GM21619 (cell line): ENCODE measurements around the gene NECAP2.
"Not testable (repeated sequence)": the region's sequence is repeated elsewhere in the genome, so short reads cannot be mapped to it uniquely, and the experiment has no call there.

Experiments
- ATAC-seq: cut with Tn5 transposase; IDR thresholded peaks from one replicate; pipeline ENCODE4 v1.9.1; 2021; ENCODE audit not compliant: unreplicated experiment

Gene NECAP2

DNA sequence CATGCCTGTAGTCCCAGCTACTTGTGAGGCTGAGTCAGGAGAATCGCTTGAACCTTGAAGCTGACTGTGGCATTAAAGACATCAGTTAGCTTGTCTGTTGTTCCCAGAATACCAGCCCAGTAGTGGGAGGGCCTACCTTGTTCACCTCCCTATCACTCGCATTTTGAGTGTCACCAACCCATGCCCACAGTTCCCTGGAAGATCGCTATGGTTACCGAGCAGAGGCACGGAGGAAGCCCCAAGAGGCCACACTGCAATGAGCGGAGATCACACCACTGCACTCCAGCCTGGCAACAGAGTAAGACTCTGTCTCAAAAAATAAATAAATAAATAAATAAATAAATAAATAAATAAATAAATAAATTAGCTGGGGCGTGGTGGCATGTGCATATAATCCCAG, 52.4 kb downstream of the NECAP2 start:
- not testable (repeated sequence) for ATAC-seq

GRCh38 chr1:16493731-16494130, 53.2 kb downstream of the NECAP2 start:
- ATAC-seq, result not testable (repeated sequence)

GRCh38 chr1:16497474-16497904, 57.0 kb downstream of the NECAP2 start:
- ATAC-seq, result not testable (repeated sequence)

DNA sequence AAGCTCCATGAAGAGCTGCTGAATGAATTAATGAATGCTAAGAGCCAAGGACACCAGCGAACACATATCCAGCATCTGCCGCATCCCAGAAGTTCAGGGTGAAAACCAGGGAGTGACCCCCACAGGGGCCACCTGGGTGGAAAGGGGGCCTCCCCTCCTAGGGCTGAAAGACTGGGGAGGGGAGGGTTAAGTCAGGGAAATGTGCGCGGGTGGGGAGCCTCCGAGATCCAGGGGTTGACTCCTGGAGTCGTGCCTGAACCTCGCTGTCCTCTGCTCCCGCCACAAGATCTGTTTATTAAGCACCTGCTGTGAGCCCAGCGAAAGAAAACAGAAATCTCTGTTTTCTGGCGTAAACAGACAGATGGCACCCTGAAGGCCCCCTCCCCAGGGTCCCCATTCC, 57.5 kb downstream of the NECAP2 start:
- ATAC-seq, result not testable (repeated sequence)

DNA sequence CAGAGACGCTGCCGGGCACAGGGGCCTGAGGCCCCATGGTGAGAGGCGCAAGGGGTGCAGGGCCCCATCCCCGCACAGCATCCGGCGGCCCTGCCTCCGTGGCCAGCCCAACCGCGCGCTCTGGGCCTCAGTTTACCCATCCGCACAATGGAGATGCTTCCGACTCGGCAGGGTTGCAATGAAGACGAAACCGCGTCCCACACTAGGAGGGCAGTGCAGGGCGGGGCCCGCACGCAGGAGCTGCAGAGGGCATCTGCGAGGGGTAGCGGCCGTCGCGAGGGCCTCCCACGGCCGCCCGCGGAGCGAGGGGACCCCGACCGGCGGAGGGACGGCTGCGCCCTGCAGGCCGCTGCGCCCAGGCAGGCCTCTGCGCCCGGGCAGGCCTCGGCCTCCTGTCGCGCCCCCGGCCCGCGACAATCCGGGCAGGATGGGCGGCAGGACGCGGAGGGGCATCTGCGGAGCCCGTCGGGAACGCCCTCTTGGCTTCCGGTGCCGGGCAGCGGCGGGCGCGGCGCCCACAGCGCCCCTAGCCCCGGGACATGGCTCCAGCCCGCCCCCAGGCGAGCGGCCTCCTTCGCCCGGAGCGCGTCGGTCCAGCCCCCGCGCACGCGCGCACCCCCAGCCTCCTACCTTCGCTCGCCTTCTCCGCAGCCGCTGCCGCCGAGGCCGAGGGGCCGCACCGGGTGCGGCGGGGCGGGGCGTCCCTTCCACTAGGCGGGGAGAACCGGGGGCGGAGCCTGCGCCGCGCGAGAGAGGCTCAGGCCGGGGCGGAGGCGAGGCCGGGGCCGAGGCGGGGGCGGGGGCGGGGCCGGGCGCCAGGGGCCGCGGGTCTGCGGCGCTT, 58.3 kb downstream of the NECAP2 start:
- peak; percentile 54 for ATAC-seq

GRCh38 chr1:16500466-16500865, 59.9 kb downstream of the NECAP2 start:
- not testable (repeated sequence) for ATAC-seq

GRCh38 chr1:16500975-16501374, 60.5 kb downstream of the NECAP2 start:
- not testable (repeated sequence) for ATAC-seq

DNA sequence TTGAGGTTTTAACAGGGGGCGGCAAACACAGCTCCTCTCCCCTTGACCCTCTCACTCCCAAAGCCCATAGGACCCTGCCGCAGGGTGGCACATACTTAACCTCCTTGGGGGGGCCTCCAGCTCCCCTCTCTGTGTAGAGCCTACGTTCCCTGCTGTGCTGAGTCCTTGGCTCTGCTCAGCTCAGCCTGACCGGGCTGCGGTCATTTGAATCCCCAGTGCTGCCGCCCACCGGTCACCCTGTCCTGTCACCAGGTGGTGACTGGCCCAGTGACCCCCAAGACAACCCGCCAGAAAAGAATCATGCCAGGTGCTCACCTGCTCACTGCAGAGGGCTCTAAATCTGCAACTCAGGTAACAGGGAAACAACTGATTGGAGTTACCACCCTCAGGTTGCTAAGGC, 60.9 kb downstream of the NECAP2 start:
- not testable (repeated sequence) for ATAC-seq

- no peak for ATAC-seq
Measured at GRCh38 chr1:16503494-16503893, 63.0 kb downstream of the NECAP2 start.

DNA sequence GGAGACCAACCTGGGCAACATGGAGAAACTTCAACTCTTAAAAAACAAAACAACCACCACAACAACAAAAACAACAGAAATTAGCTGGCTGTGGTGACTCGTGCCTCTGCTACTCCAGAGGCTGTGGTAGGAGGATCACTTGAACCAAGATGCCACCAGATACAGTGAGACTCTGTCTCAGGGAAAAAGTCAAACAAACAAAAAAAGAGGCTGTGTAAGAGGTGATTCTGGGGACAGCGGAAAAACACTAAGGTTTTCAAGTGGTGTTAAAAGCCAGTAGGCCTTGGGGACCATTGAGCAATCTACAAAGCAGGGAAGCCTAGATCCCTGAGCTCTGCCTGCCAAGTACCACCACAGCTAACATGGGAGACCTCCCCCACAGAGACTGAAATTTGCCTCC, 65.3 kb downstream of the NECAP2 start:
- ATAC-seq, result not testable (repeated sequence)

DNA sequence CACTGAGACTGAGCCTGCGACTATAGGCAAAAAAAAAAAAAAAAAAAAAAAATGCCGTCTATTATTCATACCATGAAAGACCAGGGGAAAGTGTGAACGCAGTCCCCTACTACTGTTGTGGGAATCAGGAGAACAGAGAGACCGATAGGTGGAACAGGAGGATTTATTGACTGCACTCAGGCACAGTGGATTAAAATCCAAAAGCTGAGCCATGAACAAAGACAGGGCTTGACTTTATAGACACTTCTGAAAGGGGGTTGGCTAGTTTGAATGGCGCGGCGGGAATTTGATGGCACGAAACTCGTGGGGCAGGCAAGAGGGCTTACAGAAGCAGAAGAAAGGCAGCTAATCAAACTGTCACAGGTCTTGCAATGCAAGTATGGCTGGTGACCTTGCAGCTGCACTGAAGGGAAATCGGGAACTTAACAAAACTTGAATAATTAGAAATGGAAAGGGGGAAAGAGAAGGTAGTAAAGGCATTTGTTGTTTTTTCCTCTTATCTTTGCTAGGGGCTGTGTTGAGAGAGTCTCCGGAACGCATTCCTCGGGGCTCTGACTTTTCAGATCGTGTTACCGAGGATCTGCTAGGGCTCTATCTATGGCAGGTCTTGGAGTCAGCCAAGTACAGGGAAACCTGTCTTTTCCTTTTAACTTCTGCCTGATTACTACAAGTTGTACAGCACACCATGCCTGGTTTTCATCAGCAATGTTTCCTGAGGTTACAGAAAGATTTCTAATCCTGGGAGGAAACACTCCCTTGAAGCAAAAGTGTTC, 66.0 kb downstream of the NECAP2 start:
- not testable (repeated sequence) for ATAC-seq

DNA sequence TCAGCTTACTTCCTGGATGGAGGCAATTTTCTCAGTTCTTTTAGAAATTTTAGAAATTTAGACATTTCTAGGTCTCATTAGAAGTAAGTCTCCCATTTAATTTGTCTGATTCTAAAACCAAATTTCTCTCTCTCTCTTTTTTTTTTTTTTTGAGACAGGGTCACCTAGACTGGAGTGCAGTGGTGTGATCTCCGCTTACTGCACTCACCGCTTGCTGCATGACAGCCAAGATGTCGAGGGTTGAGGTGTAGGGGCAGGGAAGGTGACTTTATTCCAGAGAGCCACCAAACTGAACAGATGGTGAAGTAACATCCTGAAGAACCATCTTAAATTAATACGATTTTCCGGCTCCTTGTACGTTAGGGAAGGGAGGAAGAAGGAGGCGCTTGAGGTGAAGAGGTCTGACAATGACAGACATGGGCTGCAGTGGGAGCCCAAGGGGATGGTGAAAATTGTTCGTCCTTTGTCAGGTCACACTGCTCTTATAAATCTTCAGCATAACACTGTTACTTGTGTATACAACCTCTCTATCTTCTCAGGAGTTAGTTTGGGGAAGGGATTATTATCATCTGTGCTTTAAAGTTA, 68.4 kb downstream of the NECAP2 start:
- ATAC-seq, result not testable (repeated sequence)
